Sigmoid colon (tissue), 7 donors: ENCODE results near the gene TMEM184B. TPM values are rescaled to one million over a fixed set of nuclear protein-coding genes. Genes with fewer than 3 reads are reported as not detected.
A peak's percentile ranks its signal among the peaks of the same experiment; 100 is the strongest.

Experiments used
- DNase-seq: peaks from one replicate; pipeline ENCODE4 v3.0.0-alpha.2; 2019
- H3K27ac ChIP-seq, 4 donors: fragments of 200-600 bp; sonication (generic); one replicate each; pipeline ENCODE4 v1.5.1; 2016 to 2019; ENCODE audit warnings: mild to moderate bottlenecking in 1 of 4
- H3K27me3 ChIP-seq, 3 donors: fragments of 200-600 bp; sonication (generic); one replicate each; pipeline ENCODE4 v1.5.1; 2019; ENCODE audit warnings: mild to moderate bottlenecking in 1 of 3
- H3K36me3 ChIP-seq, 4 donors: fragments of 200-600 bp; sonication (generic); one replicate each; pipeline ENCODE4 v1.5.1; 2016 to 2019
- H3K4me1 ChIP-seq, 4 donors: fragments of 200-600 bp; sonication (generic); one replicate each; pipeline ENCODE4 v1.5.1; 2017 to 2019
- H3K4me3 ChIP-seq, 4 donors: fragments of 200-600 bp; sonication (generic); one replicate each; pipeline ENCODE4 v1.5.1; 2017 to 2019; ENCODE audit warnings: mild to moderate bottlenecking in 2 of 4, moderate library complexity in 1 of 4
- H3K9me3 ChIP-seq, 4 donors: fragments of 200-600 bp in 3 of 4; sonication (generic) in 3 of 4; one replicate each; pipeline versions ENCODE4 v1.5.1 to v1.6.1; 2013 to 2019
- CTCF ChIP-seq, 4 experiments: fragments of 450-650 bp in 3 of 4; fragments of 200-600 bp in 1 of 4; IDR thresholded peaks; one replicate each; pipeline ENCODE4 v1.5.1; 2016 to 2019; ENCODE audit warnings: antibody characterized with exemption in 4 of 4, mild to moderate bottlenecking in 3 of 4, moderate library complexity in 2 of 4
- EP300 ChIP-seq, 4 donors: sonication (generic); formaldehyde crosslinking; IDR thresholded peaks; one replicate each; pipeline ENCODE4 v1.6.1; 2017; ENCODE audit warnings: antibody characterized with exemption in 4 of 4
- POLR2A ChIP-seq, 2 donors: fragments of 450-650 bp; IDR thresholded peaks; one replicate each; pipeline ENCODE4 v1.6.1; 2016; ENCODE audit warnings: antibody characterized with exemption in 2 of 2, mild to moderate bottlenecking in 2 of 2, moderate library complexity in 2 of 2
- POLR2AphosphoS5 ChIP-seq, 4 donors: sonication (generic); formaldehyde crosslinking; IDR thresholded peaks; one replicate each; pipeline ENCODE4 v1.6.1; 2017; ENCODE audit warnings: antibody characterized with exemption in 4 of 4
- WGBS, 2 donors: extraction: QIAGEN DNeasy Blood & Tissue Kit; methylation state at CpG; one replicate each; pipeline ENCODE4 v1.1.7; 2013; 5-methylcytosine and 5-hydroxymethylcytosine counted together
- intact Hi-C: fragments of 100-400 bp; cut with DNase I; formaldehyde crosslinking; loops from one replicate; pipeline ENCODE4 v1.15.1; 2023
- polyA plus RNA-seq, 3 donors: library from polyadenylated mRNA; stranded (reverse); fragments of 200-250 nt; gene quantifications; one replicate each; pipeline ENCODE4 v1.2.3, GENCODE V29; 2013
- total RNA-seq, 4 donors: library from RNA; depleted of rRNA; stranded (reverse); fragments of >200 nt; gene quantifications; one replicate each; pipeline ENCODE4 v1.1.0, GENCODE V29; 2016
- donor health status: healthy with polysubstance abuse.
- donor health status: Bipolar disorder and iron deficiency.
- donor health status: healthy.

TMEM184B gene
- total and polyA plus RNA-seq, 7 donors = 7.2 to 96.4 (median 42.6) TPM

GRCh38 chr22:38196791-38197419 lies 75.9 kb downstream of the TMEM184B start:
- H3K27ac ChIP-seq = no peak overlapping the region
- H3K4me1 ChIP-seq = peaks cover 0 to 13% (median 6%) of the 10 kb centered on the region in 4 donors
- TF ChIP-seq CTCF (IDR thresholded peaks at IDR 0.05) (no peak), EP300 (IDR thresholded peaks at IDR 0.05) (no peak), POLR2AphosphoS5 (IDR thresholded peaks at IDR 0.05) (no peak), POLR2A (IDR thresholded peaks at IDR 0.05) (no peak)
- no peaks in the 10 kb centered on the region for H3K9me3 ChIP-seq
- no peak overlapping the region for H3K4me3 ChIP-seq
- 18 to 65% methylated on average over 19 of the region's 19 CpGs for WGBS, 2 donors
- intact Hi-C loops = no loop called here
- no peaks in the 10 kb centered on the region for H3K36me3 ChIP-seq
- DNase-seq = no peak
- no peaks in the 10 kb centered on the region for H3K27me3 ChIP-seq

- no peak for DNase-seq
- no peak overlapping the region for H3K27ac ChIP-seq
- 67 to 71% methylated on average over 6 of the region's 6 CpGs for WGBS, 2 donors
- no peak overlapping the region for H3K4me3 ChIP-seq
- H3K27me3 ChIP-seq = no peaks in the 10 kb centered on the region
- H3K9me3 ChIP-seq = no peaks in the 10 kb centered on the region
- TF ChIP-seq CTCF (IDR thresholded peaks at IDR 0.05) (no peak), POLR2AphosphoS5 (IDR thresholded peaks at IDR 0.05) (peak in 1 of 4 donors; percentile 22)
- no peaks in the 10 kb centered on the region for H3K36me3 ChIP-seq
- peaks cover 0 to 13% (median 3%) of the 10 kb centered on the region in 4 donors for H3K4me1 ChIP-seq
- intact Hi-C loops = no loop called here
Observed at GRCh38 chr22:38193580-38193979, 79.2 kb downstream of the TMEM184B start.

GRCh38 chr22:38192475-38192863 lies 80.3 kb downstream of the TMEM184B start:
- Histone ChIP-seq H3K9me3 (no peaks in the 10 kb centered on the region), H3K27ac (no peak overlapping the region), H3K4me3 (no peak overlapping the region), H3K4me1 (peaks cover 0 to 18% (median 3%) of the 10 kb centered on the region in 4 donors), H3K36me3 (no peaks in the 10 kb centered on the region), H3K27me3 (no peaks in the 10 kb centered on the region)
- 62 to 87% methylated on average over 3 of the region's 3 CpGs for WGBS, 2 donors
- TF ChIP-seq POLR2AphosphoS5 (IDR thresholded peaks at IDR 0.05) (no peak), POLR2A (IDR thresholded peaks at IDR 0.05) (no peak), CTCF (IDR thresholded peaks at IDR 0.05) (no peak), EP300 (IDR thresholded peaks at IDR 0.05) (no peak)
- intact Hi-C loops = no loop called here
- no peak for DNase-seq

- WGBS, 2 donors = 58 to 80% methylated on average over 10 of the region's 10 CpGs
- no peak overlapping the region for H3K4me3 ChIP-seq
- TF ChIP-seq POLR2A (IDR thresholded peaks at IDR 0.05) (no peak), POLR2AphosphoS5 (IDR thresholded peaks at IDR 0.05) (no peak), EP300 (IDR thresholded peaks at IDR 0.05) (no peak), CTCF (IDR thresholded peaks at IDR 0.05) (no peak)
- no peaks in the 10 kb centered on the region for H3K27me3 ChIP-seq
- H3K36me3 ChIP-seq = no peaks in the 10 kb centered on the region
- DNase-seq = no peak
- H3K9me3 ChIP-seq = no peaks in the 10 kb centered on the region
- H3K27ac ChIP-seq = no peak overlapping the region
- intact Hi-C loops = no loop called here
- H3K4me1 ChIP-seq = peaks cover 0 to 19% (median 3%) of the 10 kb centered on the region in 4 donors
Observed at GRCh38 chr22:38191731-38192474, 80.9 kb downstream of the TMEM184B start.
